GM21381 (cell line): Measurements from ENCODE around the gene MCCC1.

ENCODE experiments used
- ATAC-seq: cut with Tn5 transposase; IDR thresholded peaks from one replicate; pipeline ENCODE4 v1.9.1; 2021; ENCODE audit warnings: mild to moderate bottlenecking, moderate library complexity; ENCODE audit not compliant: unreplicated experiment

The MCCC1 gene

DNA sequence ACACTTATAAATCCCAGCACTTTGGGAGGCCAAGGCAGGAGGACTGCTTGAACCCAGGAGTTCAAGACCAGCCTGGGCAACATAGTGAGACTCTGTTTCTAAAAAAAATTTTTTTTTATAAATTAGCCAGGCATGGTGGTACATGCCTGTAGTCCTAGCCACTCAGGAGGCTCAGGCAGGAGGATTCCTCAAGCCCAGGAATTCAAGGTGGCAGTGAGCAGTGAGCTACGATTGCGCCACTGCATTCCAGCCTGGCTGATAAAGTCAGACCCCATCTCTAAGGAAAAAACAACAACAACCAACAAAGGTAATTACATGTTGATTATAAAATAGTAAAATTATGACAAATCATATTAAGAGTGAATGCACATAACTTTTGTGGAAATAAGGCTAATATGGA, 40.9 kb downstream of the MCCC1 start:
- no peak for ATAC-seq

GRCh38 chr3:183050706-183051105, 48.6 kb downstream of the MCCC1 start:
- ATAC-seq = no peak

GRCh38 chr3:183046883-183047282, 52.4 kb downstream of the MCCC1 start:
- no peak for ATAC-seq

DNA sequence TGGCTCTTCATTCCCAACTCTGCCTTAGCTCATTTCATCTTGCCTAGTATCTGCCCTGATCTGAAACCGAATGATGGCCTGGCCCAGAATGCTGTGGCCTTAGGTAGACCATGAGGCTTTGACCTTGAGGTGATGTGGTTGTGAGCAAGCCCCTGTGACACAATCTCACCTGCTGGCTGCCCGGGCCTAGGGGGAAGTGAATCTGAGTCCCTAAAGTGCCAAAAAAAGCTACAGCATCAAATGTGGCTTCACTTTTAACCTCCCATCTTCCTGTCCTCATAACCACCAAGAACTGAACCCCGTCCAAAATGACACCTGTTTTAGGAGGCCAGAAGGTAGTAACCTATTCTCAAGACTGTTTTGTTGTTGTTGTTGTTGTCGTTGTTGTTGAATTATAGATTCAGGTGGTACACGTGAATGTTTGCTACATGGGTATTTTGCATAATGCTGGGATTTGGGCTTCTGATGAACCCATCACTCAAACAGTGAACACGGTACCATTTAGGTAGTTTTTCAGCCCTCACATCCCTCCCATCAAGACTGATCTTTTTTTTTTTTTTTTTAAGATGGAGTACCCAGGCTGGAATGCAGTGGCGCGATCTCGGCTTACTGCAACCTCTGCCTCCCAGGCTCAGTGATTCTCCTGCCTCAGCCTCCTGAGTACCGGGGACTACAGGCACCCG, 54.6 kb downstream of the MCCC1 start:
- ATAC-seq = peak; percentile 99

DNA sequence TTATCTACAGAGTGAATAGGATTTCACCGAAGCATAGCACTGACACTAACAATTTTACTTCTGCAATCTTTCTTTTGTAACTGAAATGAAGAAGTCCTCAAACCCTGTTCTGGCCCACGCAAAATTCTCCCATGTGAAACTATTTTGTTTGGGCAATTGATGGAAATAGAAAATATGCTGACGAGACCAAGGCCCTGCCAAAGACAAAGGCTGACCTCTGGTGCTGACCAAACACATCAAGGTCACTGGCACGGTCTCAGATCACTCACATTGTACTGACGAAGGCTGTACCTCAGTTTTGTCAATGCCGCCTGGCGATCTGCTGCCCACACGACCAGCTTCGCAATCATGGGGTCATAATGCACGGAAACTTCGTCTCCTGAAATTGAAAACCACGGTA, 60.5 kb downstream of the MCCC1 start:
- ATAC-seq = no peak

- ATAC-seq = peak; percentile 73
Observed at GRCh38 chr3:183038221-183038620, 61.1 kb downstream of the MCCC1 start.

GRCh38 chr3:183033746-183034145, 65.5 kb downstream of the MCCC1 start:
- no peak for ATAC-seq

GRCh38 chr3:183032880-183033555, 66.3 kb downstream of the MCCC1 start:
- no peak for ATAC-seq

- ATAC-seq = no peak
Observed at GRCh38 chr3:183031826-183032225, 67.5 kb downstream of the MCCC1 start.

DNA sequence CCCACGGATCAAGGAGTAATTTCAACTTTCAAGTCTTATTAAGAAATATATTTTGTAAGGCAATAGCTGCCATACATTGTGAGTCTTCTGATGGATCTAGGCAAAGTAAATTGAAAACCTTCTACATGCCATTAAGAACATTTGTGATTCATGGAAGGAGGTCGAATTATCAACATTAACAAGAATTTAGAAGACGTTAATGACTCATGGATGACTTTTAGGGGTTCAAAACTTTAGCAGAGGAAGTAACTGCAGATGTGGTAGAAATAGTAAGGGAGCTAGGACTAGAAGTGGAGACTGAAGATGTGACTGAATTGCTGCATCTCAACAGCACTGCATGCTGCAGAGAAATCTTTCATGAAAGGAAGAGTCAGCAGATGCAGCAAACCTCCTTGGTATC, 70.9 kb downstream of the MCCC1 start:
- no peak for ATAC-seq

- ATAC-seq = no peak
Observed at GRCh38 chr3:183027276-183027675, 72.0 kb downstream of the MCCC1 start.

- ATAC-seq = no peak
Observed at GRCh38 chr3:183022936-183023516, 76.3 kb downstream of the MCCC1 start.

- no peak for ATAC-seq
Observed at GRCh38 chr3:183018421-183019192, 80.7 kb downstream of the MCCC1 start.

DNA sequence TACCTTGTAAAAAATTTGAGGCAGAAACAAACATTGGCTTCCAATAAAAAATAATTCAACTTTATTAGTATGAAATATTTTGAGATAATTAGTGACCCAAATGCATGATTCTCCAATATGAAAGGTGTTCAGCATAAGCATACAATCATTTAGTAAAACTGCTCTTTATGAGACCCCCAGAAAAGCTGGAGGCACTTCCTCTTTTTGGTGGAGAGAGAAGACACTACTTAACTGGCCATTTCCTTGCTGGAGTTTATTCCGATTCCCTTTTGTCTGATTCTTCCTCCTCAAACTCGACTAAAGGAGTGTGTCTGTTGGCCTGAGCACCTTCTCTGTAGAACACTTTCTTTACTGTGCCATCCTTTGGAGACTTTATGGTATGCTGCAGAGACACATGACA, 84.1 kb downstream of the MCCC1 start:
- ATAC-seq = no peak

DNA sequence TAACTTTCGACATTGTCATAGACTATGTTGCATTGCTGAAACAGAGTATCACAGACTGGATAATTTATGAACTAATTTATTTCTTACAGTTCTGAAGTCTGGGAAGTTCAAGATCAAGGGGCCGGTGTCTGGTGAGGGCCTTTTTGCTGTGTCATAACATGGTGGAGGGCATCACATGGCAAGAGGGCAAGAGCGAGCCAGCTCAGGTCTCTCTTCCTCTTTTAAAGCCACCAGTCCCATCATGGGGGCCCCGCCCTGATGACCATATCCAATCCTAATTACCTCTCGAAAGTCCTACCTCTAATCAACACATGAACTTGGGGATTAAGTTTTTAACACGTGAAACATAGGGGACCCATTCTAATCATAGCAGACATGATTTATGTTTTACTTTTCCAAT, 85.4 kb downstream of the MCCC1 start:
- ATAC-seq = no peak

- ATAC-seq = no peak
Observed at GRCh38 chr3:183013074-183013473, 86.2 kb downstream of the MCCC1 start.

- no peak for ATAC-seq
Observed at GRCh38 chr3:183008800-183009199, 90.5 kb downstream of the MCCC1 start.

DNA sequence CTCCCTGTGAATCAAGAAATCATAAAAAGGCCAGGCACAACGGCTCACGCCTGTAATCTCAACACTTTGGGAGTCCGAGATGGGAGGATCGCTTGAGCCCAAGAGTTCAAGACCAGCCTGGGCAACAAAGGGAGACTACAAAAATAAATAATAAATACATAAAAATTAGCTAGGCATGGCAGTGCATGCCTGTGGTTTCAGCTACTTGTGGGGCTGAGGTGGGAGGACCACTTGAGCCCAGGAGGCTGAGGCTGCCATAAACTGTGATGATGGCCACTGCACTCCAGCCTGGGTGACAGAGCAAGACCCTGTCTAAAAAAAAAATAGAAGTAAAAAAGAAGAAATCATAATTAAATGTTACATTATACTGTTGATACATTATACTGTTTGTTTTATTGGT, 91.0 kb downstream of the MCCC1 start:
- ATAC-seq = no peak

- no peak for ATAC-seq
Observed at GRCh38 chr3:183006396-183007002, 92.8 kb downstream of the MCCC1 start.

DNA sequence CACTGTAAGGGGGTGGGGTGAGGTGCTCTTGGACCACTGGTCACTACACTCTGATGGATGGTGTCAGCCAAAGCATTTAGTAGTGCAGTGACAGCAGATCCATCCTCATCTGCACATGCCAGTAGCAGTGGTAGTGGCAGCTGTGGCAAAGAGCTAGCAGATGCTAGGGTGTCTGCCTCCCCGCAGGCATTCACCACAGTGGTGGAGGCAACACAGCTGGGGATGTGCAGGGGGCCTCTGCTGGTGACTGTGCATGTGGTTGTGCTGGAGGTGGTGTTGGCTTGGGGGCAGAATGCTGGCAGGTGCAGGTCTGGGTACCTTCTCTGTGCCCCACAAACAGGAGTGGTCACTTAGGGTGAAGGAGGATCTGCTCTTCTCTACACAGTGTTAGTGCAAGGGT, 99.5 kb downstream of the MCCC1 start:
- no peak for ATAC-seq
